Smooth muscle cell (in vitro differentiated cells): ENCODE results near the gene ANG. TPM values are rescaled to one million over a fixed set of nuclear protein-coding genes. Genes with fewer than 3 reads are reported as not detected.
"Not testable (repeated sequence)": the region's sequence is repeated elsewhere in the genome, so short reads cannot be mapped to it uniquely, and the experiment has no call there.

Experiments used
- DNase-seq: peaks from one replicate; lab custom pipeline; 2025; ENCODE audit not compliant: unreplicated experiment; lab: John Stamatoyannopoulos, UW
- H2AFZ ChIP-seq: fragments of 200-600 bp; sonication (generic); 2 replicates; pipeline ENCODE4 v1.6.0; 2016; ENCODE audit warnings: antibody characterized with exemption, low read depth, mild to moderate bottlenecking
- H3F3A ChIP-seq: fragments of 200-600 bp; sonication (generic); 2 replicates; pipeline ENCODE4 v1.6.0; 2017; ENCODE audit warnings: antibody characterized with exemption, low read depth
- H3K27ac ChIP-seq: fragments of 200-600 bp; sonication (generic); 2 replicates; pipeline ENCODE4 v1.5.1; 2016; ENCODE audit warnings: low read depth, mild to moderate bottlenecking
- H3K27me3 ChIP-seq: fragments of 200-600 bp; sonication (generic); 2 replicates; pipeline ENCODE4 v1.6.1; 2016; ENCODE audit warnings: low read depth, mild to moderate bottlenecking
- H3K36me3 ChIP-seq: fragments of 200-600 bp; sonication (generic); 2 replicates; pipeline ENCODE4 v1.5.1; 2016; ENCODE audit warnings: low read depth
- H3K4me1 ChIP-seq: fragments of 200-600 bp; sonication (generic); 2 replicates; pipeline ENCODE4 v1.5.1; 2016; ENCODE audit warnings: low read depth
- H3K4me2 ChIP-seq: fragments of 200-600 bp; sonication (generic); 2 replicates; pipeline ENCODE4 v1.6.0; 2016; ENCODE audit warnings: mild to moderate bottlenecking
- H3K4me3 ChIP-seq: fragments of 200-600 bp; sonication (generic); 2 replicates; pipeline ENCODE4 v1.5.1; 2016; ENCODE audit warnings: mild to moderate bottlenecking
- H3K79me2 ChIP-seq: fragments of 200-600 bp; sonication (generic); 2 replicates; pipeline ENCODE4 v1.6.0; 2016; ENCODE audit warnings: low read depth, mild to moderate bottlenecking
- H3K9ac ChIP-seq: fragments of 200-600 bp; sonication (generic); 2 replicates; pipeline ENCODE4 v1.6.0; 2016; ENCODE audit warnings: low read depth
- H3K9me3 ChIP-seq: fragments of 200-600 bp; sonication (generic); replicated peaks from 2 replicates; pipeline ENCODE4 v1.5.1; 2016; ENCODE audit warnings: low read depth
- H4K20me1 ChIP-seq: fragments of 200-600 bp; sonication (generic); 2 replicates; pipeline ENCODE4 v1.6.0; 2016; ENCODE audit warnings: low read depth
- WGBS: methylation state at CpG from one replicate; pipeline ENCODE4 v1.1.7; 2016; ENCODE audit warnings: low lambda C conversion rate; 5-methylcytosine and 5-hydroxymethylcytosine counted together
- polyA plus RNA-seq: library from polyadenylated mRNA; unstranded; fragments of >200 nt; fragmentation: Nextera tagmentation; extraction: Ambion mirVana; gene quantifications from 2 replicates; pipeline ENCODE4 v1.2.1, GENCODE V29; 2016
- small RNA-seq: library from RNA; depleted of rRNA; stranded (forward); fragments of <200 nt; gene quantifications from one replicate; pipeline ENCODE3, GENCODE V24; 2014
- total RNA-seq: library from RNA; depleted of rRNA; stranded (reverse); fragments of >200 nt; gene quantifications from 2 replicates; pipeline ENCODE4 v1.2.3, GENCODE V29; 2014
- TF ChIP-seq, protein P1 (sequence below): fragments of 200-600 bp; sonication (generic); IDR thresholded peaks from 2 replicates; pipeline ENCODE4 v1.5.1; 2017; ENCODE audit warnings: borderline replicate concordance, mild to moderate bottlenecking, antibody characterized with exemption; ENCODE audit not compliant: insufficient read depth, poor library complexity, severe bottlenecking

Gene ANG
- total and polyA plus RNA-seq, 2 experiments from 2014 or later, result 7.1 to 19.5 TPM

- H4K20me1 ChIP-seq, result no peaks in the 10 kb centered on the region
- no peaks in the 10 kb centered on the region for H3K27me3 ChIP-seq
- no peaks in the 10 kb centered on the region for H3K79me2 ChIP-seq
- no peak for DNase-seq
- H3F3A ChIP-seq, result no peaks in the 10 kb centered on the region
- no peak overlapping the region for H3K4me3 ChIP-seq
- H3K36me3 ChIP-seq, result no peaks in the 10 kb centered on the region
- no peak overlapping the region for H3K9ac ChIP-seq
- H3K4me2 ChIP-seq, result no peak overlapping the region
- no peak overlapping the region for H2AFZ ChIP-seq
- no peak overlapping the region for H3K27ac ChIP-seq
- WGBS, result 65% methylated on average over 4 of the region's 4 CpGs
- TF ChIP-seq, protein P1, sequence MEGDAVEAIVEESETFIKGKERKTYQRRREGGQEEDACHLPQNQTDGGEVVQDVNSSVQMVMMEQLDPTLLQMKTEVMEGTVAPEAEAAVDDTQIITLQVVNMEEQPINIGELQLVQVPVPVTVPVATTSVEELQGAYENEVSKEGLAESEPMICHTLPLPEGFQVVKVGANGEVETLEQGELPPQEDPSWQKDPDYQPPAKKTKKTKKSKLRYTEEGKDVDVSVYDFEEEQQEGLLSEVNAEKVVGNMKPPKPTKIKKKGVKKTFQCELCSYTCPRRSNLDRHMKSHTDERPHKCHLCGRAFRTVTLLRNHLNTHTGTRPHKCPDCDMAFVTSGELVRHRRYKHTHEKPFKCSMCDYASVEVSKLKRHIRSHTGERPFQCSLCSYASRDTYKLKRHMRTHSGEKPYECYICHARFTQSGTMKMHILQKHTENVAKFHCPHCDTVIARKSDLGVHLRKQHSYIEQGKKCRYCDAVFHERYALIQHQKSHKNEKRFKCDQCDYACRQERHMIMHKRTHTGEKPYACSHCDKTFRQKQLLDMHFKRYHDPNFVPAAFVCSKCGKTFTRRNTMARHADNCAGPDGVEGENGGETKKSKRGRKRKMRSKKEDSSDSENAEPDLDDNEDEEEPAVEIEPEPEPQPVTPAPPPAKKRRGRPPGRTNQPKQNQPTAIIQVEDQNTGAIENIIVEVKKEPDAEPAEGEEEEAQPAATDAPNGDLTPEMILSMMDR, result no peak
- no peaks in the 10 kb centered on the region for H3K9me3 ChIP-seq
- H3K4me1 ChIP-seq, result no peaks in the 10 kb centered on the region
These were observed 45.9 kb downstream of the ANG start for GRCh38 chr14:20734430-20734806.

DNA sequence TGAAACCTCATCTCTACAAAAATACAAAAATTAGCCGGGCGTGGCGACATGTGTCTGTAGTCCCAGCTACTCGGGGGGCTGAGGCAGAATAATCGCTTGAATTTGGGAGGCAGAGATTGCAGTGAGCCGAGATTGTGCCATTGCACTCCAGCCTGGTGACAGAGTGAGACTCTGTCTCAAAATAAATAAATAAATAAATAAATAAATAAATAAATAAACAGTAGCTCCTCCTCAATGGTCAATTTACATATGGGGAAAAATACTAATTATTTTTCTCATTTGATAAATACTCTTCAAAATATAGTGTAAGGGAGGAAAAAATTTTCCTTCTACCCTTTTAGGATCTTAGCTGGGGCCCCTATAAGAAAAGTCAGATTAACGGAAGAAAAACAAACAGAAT, 49.7 kb downstream of the ANG start:
- H2AFZ ChIP-seq, H3K9ac ChIP-seq, H3K79me2 ChIP-seq, H3K27ac ChIP-seq, H3K9me3 ChIP-seq, H3K4me2 ChIP-seq, H4K20me1 ChIP-seq, H3K4me1 ChIP-seq, H3K36me3 ChIP-seq, H3K27me3 ChIP-seq, H3K4me3 ChIP-seq, DNase-seq, H3F3A ChIP-seq: not testable (repeated sequence)
- WGBS, result 94% methylated on average over 7 of the region's 7 CpGs

DNA sequence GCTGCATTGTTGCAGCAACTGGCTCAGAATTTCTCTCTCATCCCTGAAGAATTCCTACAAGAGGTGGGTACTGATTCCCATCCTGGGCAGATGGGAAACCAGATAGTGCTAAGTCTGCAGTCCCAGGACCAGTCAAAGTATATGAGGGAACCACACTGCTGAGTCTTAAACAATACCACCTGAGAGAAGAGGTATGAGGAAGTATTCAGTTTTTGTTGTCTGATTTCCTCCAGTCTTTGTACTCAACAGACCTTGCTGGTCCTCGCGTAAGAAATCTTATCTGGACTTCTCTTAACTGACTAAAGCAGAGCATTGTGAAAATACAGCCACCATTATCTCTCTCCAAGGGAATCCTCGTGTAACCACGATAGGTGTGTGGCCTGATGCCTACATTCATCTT, 53.6 kb downstream of the ANG start:
- H3K4me3 ChIP-seq, result no peak overlapping the region
- H3K36me3 ChIP-seq, result no peaks in the 10 kb centered on the region
- H3K4me2 ChIP-seq, result no peak overlapping the region
- no peak for DNase-seq
- TF ChIP-seq, protein P1, result no peak
- H3K27me3 ChIP-seq, result no peaks in the 10 kb centered on the region
- no peaks in the 10 kb centered on the region for H3F3A ChIP-seq
- no peak overlapping the region for H3K9ac ChIP-seq
- H2AFZ ChIP-seq, result no peak overlapping the region
- 89% methylated on average over 4 of the region's 4 CpGs for WGBS
- H4K20me1 ChIP-seq, result no peaks in the 10 kb centered on the region
- no peaks in the 10 kb centered on the region for H3K79me2 ChIP-seq
- no peaks in the 10 kb centered on the region for H3K4me1 ChIP-seq
- no peaks in the 10 kb centered on the region for H3K9me3 ChIP-seq
- no peak overlapping the region for H3K27ac ChIP-seq

DNA sequence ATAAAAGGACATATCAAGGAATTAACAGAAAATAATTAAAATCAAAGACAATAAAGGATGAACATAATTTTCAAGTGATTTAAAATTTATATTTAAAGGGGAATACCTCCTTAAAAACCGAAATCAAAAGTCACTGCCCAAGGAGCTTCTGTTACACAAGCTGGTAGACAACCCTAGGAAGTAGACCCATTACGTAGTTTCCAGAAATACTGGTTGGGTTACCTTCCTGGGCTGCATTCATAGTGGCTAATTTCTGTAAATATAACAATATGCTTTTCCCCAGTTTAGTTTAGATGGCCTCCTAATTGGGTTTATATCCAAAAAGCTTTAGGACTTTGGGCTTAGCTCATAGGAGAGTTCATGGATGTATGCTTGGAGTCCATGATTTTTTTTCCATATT, 55.0 kb downstream of the ANG start:
- TF ChIP-seq, protein P1, result no peak
- Histone ChIP-seq H3K27me3 (no peaks in the 10 kb centered on the region), H3F3A (no peaks in the 10 kb centered on the region), H3K79me2 (no peaks in the 10 kb centered on the region), H2AFZ (no peak overlapping the region), H3K4me1 (no peaks in the 10 kb centered on the region), H3K27ac (no peak overlapping the region), H3K4me3 (no peak overlapping the region), H3K36me3 (no peaks in the 10 kb centered on the region), H3K9me3 (no peaks in the 10 kb centered on the region), H3K4me2 (no peak overlapping the region), H4K20me1 (no peaks in the 10 kb centered on the region), H3K9ac (no peak overlapping the region)
- 80% methylated on average over 2 of the region's 2 CpGs for whole genome bisulfite sequencing
- no peak for DNase-seq

Small RNA genes lying within 50 kb of the gene (small RNA-seq; reads per million reads assigned to genes)
- not detected for gene RF00019

Other genes starting within 250 kb of the ANG start
- gene OSGEP, start 234.0 kb upstream of the ANG start, total RNA-seq, result 33.3 and 41.3 TPM in 2 replicates
- 18.4 and 21.7 TPM in 2 replicates for gene OSGEP, start 234.0 kb upstream of the ANG start, polyA plus RNA-seq
- 51.2 and 81.6 TPM in 2 replicates for gene APEX1, start 233.5 kb upstream of the ANG start, total RNA-seq
- gene APEX1, start 233.5 kb upstream of the ANG start, polyA plus RNA-seq, result 116 and 118 TPM in 2 replicates
- gene PIP4P1, start 227.3 kb upstream of the ANG start, total RNA-seq, result 24.8 and 29.3 TPM in 2 replicates
- gene PIP4P1, start 227.3 kb upstream of the ANG start, polyA plus RNA-seq, result 53.8 and 54.9 TPM in 2 replicates
- gene PNP, start 219.4 kb upstream of the ANG start, total RNA-seq, result 49.7 and 52.2 TPM in 2 replicates
- 24.2 and 33.4 TPM in 2 replicates for gene PNP, start 219.4 kb upstream of the ANG start, polyA plus RNA-seq
- not detected in 2 replicates for gene RNASE10, start 183.2 kb upstream of the ANG start, total RNA-seq
- gene RNASE10, start 183.2 kb upstream of the ANG start, polyA plus RNA-seq, result 0.26 and 0.40 TPM in 2 replicates
- not detected in 2 replicates for gene RNASE9, start 127.7 kb upstream of the ANG start, total RNA-seq
- not detected in 2 replicates for gene RNASE9, start 127.7 kb upstream of the ANG start, polyA plus RNA-seq
- gene RNASE11, start 100.8 kb upstream of the ANG start, total RNA-seq, result not detected in 2 replicates
- gene RNASE11, start 100.8 kb upstream of the ANG start, polyA plus RNA-seq, result not detected in 2 replicates
- not detected in 2 replicates for gene RNASE12, start 97.4 kb upstream of the ANG start, total RNA-seq
- gene RNASE12, start 97.4 kb upstream of the ANG start, polyA plus RNA-seq, result not detected in 2 replicates
- not detected in 2 replicates for gene OR6S1, start 47.1 kb upstream of the ANG start, total RNA-seq
- gene OR6S1, start 47.1 kb upstream of the ANG start, polyA plus RNA-seq, result not detected in 2 replicates
- 34.8 and 41.8 TPM in 2 replicates for gene RNASE4, start 4.2 kb upstream of the ANG start, total RNA-seq
- 20.1 and 28.6 TPM in 2 replicates for gene RNASE4, start 4.2 kb upstream of the ANG start, polyA plus RNA-seq
- gene EDDM3A, start 57.1 kb downstream of the ANG start, total RNA-seq, result not detected in 2 replicates
- gene EDDM3A, start 57.1 kb downstream of the ANG start, polyA plus RNA-seq, result not detected in 2 replicates
- gene EDDM3B, start 79.6 kb downstream of the ANG start, total RNA-seq, result not detected in 2 replicates
- gene EDDM3B, start 79.6 kb downstream of the ANG start, polyA plus RNA-seq, result not detected in 2 replicates
- 3.3 TPM in 1 of 2 replicates, not detected in the other for gene RNASE6, start 92.5 kb downstream of the ANG start, total RNA-seq
- gene RNASE6, start 92.5 kb downstream of the ANG start, polyA plus RNA-seq, result 0.22 TPM in 1 of 2 replicates, not detected in the other
- 4.0 and 13.5 TPM in 2 replicates for gene RNASE1, start 114.1 kb downstream of the ANG start, total RNA-seq
- gene RNASE1, start 114.1 kb downstream of the ANG start, polyA plus RNA-seq, result 6.9 and 8.5 TPM in 2 replicates
- not detected in 2 replicates for gene RNASE3, start 202.6 kb downstream of the ANG start, total RNA-seq
- 0.26 TPM in 1 of 2 replicates, not detected in the other for gene RNASE3, start 202.6 kb downstream of the ANG start, polyA plus RNA-seq